Renal cortex interstitium (tissue), 11 donors: ENCODE data around the gene VAV3. TPM values are rescaled to one million over a fixed set of nuclear protein-coding genes. Genes with fewer than 3 reads are reported as not detected.
"Not testable (repeated sequence)": the region's sequence is repeated elsewhere in the genome, so short reads cannot be mapped to it uniquely, and the experiment has no call there.

Experiments used
- DNase-seq, 11 donors: peaks; one replicate each; pipeline ENCODE4 v3.0.0-alpha.2; 2013; ENCODE audit warnings: low read depth in 9 of 11, low spot score in 4 of 11; ENCODE audit errors: extremely low read depth in 1 of 11
- polyA plus RNA-seq, 3 donors: library from polyadenylated mRNA; unstranded; fragments of 120-200 nt; gene quantifications; one replicate each; pipeline ENCODE4 v1.2.1, GENCODE V29; 2013; ENCODE audit not compliant: insufficient read length in 3 of 3

Gene VAV3
- polyA plus RNA-seq, 3 donors = 118 to 153 (median 149) TPM

DNA sequence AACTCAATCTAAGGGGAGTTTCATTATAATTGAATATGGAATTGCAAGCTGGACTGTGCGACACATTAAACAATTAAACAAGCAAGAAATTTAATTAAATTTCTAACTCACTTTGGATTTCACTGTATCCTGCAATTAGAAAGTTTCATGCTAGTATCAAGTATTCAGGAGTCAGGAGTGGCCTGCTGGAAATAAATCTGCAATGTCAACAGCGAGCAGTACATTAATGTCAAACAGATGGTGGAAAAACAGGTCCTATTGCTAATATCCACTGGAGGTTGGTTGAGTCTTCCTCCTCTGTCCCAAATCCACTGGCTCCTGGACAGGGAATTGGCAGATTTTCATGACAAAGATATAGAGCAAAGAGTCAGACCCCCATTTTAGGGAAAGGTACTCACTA is 237.1 kb downstream of the VAV3 start:
- no peak for DNase-seq

DNA sequence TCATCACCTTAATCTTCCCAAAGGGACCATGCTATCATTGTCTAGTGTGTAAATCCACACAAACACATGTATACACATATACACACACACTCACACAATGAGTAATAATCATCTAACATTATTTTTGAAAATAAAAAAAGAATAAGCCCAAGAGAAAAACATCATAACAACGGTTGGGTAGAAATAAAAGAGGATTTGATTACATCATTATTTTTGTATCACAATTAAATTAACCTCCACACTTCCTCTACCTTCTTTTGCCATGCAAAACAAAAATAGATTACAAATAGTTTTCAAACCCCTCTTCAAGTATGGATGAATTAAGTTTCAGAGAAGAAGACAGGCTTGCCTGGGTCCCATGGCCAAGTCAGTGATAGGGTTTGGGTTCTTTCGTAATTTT is 238.1 kb downstream of the VAV3 start:
- DNase-seq = no peak

DNA sequence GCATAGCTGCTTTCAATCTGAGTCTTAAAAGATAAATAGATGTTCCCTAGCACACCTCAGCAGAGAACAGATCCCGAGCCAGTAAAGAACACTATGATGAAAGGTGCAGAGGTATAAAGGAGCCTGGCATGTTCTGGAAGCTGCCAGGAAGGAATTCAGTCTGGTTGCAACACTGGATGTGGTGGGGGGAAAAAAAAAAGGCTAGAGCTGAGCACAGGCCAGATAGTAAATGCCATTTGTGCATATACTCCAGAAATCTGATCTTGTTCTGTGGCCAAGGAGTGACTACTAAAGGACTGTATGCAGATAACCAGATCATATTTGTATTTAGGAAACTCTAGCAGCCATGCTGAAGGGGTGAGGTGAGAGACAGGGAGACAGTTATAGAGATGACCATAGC is 240.3 kb downstream of the VAV3 start:
- no peak for DNase-seq

DNA sequence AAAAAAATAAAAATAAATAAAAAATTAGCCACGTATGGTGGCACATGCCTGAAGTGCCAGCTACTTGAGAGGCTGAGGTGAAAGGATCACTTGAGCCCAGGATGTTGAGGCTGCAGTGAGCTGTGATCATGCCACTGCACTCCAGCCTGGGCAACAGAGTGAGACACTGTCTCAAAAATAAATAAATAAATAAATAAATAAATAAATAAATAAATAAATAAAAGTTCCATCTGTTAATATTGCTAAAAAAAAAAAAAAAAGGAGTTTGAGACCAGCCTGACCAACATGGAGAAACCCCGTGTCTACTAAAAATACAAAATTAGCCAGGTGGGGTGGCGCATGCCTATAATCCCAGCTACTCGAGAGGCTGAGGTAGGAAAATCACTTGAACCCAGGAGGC is 244.8 kb downstream of the VAV3 start:
- DNase-seq = not testable (repeated sequence)

DNA sequence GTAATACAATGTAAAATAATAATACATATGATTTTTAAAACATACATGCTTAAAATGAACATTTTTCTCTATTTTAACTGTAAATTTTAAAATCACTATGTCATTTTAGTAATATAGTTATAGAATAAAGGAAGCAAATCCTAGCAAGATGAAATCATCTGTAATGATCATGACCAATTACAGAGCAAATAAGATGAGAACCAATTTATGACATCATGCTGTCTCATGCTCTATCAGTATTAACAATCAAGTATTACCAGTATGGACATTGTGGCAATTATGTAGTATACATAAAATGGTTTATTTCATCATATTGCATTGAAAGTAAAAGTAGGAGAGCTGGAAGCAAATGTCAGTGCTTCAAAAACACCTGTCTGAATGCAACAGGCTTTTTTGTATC is 255.0 kb downstream of the VAV3 start:
- DNase-seq = no peak

DNA sequence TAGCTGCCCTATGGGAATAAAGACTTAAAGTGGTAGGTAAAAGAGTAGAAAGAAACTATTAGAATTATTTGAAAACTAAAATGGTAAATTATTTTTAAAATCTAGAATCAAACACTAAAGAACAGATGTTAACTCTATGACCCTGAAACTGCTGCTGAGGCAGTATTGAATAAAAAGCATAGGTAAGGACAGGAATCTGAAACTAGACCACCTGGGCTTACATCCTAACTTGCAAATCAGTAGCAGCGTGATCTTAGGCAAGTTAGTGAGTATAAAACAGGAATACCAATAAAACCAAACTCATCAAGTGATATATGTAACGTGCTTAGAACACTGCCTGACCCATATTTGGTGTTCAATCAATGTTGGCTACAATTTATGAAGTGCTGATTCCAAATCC is 257.9 kb downstream of the VAV3 start:
- DNase-seq = no peak

- DNase-seq = no peak
Observed at GRCh38 chr1:107706182-107706581, 258.8 kb downstream of the VAV3 start.

GRCh38 chr1:107704911-107705310 is 260.1 kb downstream of the VAV3 start:
- no peak for DNase-seq

GRCh38 chr1:107702946-107703571 is 261.9 kb downstream of the VAV3 start:
- DNase-seq = no peak

GRCh38 chr1:107700651-107701050 is 264.3 kb downstream of the VAV3 start:
- not testable (repeated sequence) for DNase-seq

DNA sequence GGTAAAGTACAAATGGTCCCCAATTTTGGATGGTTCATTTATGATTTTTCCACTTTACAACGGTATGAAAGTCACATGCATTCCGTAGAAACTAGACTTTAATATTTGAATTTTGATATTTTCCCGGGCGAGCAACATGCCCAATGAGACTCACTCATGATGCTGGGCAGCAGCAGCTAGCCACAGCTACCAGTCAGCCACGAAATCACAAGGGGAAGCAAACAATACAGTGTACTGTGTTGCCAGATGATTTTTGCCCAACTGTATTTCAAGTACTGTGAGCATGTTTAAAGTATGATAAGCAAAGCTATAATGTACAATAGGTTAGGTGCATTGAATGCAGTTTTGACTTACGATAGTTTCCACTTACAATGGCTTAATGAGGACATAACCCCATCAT is 266.8 kb downstream of the VAV3 start:
- DNase-seq = no peak

DNA sequence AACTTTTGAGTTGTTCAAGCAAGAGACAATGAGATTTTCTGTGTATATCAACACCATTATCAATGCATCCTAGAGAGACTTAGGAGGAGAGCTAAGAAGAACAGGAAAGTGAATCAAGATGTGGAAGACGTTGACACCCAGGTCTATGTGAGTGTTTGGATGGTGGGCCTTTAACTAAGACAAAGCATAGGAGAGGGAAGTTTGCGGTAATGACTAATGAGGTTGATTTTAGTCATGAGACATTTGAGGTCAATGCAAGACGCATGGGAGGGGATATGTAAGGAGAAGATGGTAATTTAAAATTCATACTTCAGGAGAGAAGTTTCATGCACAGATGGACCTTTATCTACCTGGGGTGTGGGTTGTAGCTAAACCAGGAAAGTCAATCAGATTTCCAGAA is 269.6 kb downstream of the VAV3 start:
- no peak for DNase-seq

GRCh38 chr1:107692580-107693345 is 272.2 kb downstream of the VAV3 start:
- no peak for DNase-seq

DNA sequence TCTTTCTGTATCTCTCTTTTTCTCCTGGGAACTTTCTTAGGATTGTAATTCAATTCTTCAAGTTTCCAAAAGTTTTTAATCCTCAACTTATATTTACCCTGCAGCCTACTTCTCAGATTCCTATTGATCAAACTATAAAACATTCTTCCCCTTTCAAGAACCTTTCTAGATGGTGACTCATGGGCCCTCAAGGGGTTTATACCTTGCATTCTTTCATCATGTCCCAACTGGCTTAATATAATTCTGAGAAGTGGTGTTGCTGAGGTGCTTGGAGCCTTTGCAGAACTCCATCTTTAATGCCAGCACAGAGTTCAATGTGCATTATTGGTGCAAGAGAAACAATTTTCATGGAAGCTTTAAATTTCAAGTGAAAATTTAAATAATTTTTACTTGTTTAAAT is 273.4 kb downstream of the VAV3 start:
- DNase-seq = no peak

- DNase-seq = no peak
Observed at GRCh38 chr1:107690491-107690890, 274.5 kb downstream of the VAV3 start.

- no peak for DNase-seq
Observed at GRCh38 chr1:107689733-107690132, 275.2 kb downstream of the VAV3 start.

DNA sequence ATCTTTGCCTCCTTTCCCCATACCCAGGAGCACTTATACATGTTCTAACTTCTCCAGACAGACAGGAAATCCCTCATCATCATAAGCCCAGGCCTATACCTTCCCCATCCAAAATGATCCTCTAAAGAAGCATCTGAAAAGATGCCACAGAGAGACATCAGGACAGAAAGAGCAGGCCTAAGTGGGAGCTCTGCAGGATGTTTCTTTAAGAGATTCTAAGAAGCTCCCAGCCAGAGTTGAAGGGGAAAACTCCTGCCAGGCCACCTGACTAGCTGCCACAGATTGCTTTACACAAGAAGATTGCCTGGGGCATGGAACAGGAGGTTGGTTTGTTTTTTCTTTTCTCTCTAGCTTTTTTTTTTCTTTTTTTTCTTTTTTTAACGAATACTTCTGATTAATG is 275.8 kb downstream of the VAV3 start:
- DNase-seq = no peak

- DNase-seq = no peak
Observed at GRCh38 chr1:107687849-107688753, 276.9 kb downstream of the VAV3 start.

GRCh38 chr1:107683683-107684082 is 281.3 kb downstream of the VAV3 start:
- no peak for DNase-seq

GRCh38 chr1:107683191-107683657 is 281.8 kb downstream of the VAV3 start:
- DNase-seq = peak in 3 of 11 donors; percentile 42 to 69 (median 46)
